Islet precursor cell (in vitro differentiated cells): ENCODE results near the gene CRYGN.

Source experiments
- DNase-seq: peaks from one replicate; pipeline ENCODE4 v3.0.0-alpha.2; 2018

Gene CRYGN, protein sequence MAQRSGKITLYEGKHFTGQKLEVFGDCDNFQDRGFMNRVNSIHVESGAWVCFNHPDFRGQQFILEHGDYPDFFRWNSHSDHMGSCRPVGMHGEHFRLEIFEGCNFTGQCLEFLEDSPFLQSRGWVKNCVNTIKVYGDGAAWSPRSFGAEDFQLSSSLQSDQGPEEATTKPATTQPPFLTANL

DNA sequence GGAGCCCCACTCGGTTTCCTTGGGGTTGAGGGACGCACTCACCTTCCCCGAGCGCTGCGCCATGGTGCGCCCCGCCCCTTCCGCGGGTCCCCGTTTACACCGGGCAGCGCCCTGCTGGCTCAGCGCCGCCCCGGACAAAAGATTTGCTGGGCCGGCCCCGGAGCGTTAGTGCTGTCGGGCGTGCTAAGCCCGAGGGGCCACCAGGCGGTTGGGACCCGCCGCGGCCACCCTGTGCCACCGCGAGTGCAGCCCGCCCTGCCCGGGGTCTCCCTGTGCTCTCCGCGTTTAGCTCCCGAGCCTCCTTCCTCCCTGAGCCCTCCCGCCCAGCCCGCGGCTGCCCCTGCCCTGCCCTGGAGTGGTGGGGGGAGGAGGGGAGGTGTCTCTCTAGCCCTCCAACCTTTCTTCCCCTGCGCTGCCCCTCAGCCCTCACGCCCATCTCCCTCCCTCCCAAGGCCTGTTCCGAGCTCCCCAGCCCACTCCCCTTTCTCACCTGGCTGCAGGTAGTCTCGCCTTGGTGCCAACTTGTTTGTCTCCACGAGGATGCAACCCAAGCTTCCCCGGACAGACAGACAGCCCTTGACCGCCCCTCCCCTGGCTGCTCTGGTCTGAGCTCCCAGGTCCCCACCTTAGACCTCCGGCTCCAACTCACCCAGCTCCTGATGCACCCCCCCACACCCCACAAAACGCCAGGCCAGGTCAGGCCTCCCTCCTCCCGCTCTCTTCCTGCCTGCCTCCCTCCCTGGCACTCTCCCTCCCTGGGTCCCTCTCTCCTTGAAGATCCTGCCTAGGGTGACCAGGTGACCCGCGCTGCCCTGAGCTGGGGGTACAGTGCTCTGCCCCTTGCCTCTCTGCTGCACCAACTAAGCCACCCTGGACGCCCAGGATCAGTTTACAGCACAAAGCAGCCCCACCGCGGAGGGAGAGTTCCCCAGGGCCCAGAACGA lies at the start of gene CRYGN:
CRYGN (minus strand) TSS at position 287 of the 944 bp plus-strand sequence; CDS start at position 63, 224 bp downstream.
- DNase-seq, result peak; percentile 78

DNA sequence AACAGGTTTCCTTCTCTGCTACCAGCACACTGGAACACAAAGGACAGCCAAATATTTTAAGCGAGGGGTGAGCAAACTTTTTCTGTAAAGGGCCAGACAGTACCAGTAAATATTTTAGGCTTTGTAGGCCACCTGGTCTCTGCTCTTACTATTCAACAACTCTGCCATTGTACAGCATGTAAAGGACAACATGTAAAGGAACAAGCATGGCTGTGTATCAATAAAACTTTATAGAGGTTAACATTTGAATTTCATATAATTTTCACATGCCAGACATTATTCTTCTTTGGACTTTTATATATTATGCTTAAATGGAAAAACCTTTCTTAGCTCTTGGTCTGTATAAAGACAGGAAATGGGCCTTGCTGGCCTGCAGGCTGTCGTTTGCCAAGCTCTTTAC lies 49.6 kb upstream of the CRYGN start:
- no peak for DNase-seq

DNA sequence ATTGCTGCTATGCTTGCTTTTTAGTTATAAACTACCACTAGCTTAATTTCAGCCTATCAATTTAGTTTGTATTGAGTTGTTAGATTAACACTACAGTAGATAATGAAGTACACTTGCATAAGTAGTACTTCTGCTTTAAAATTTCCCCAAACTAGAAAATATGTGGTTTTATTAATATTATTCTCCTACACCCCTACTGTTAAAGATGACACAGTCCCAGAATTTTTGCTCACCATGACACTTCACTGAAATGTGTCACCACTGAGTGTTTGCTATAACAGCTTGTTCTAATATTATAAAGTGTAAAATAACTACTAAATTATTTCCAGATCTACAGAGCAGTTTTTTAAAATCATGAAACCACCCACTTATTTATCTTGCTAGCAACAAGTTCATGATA lies 48.2 kb upstream of the CRYGN start:
- no peak for DNase-seq

DNA sequence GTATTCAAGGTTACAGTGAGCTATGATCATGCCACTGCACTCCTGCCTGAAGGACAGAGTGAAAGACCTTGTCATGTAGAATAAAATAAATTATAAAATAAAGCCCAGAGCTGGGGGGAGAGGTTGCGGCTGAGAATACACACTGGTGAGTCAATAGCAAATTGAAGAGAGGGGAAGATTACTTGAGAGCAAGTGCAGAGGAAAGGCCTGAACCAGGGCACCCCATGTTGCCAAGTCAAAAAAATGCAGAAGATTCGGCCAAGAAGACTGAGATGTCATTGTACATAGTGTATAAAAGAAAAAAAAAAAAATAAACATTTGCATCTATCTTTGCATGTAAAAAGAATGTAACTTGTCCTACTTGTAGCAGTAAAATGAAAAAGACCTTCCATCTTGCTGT lies 47.3 kb upstream of the CRYGN start:
- DNase-seq, result no peak

DNA sequence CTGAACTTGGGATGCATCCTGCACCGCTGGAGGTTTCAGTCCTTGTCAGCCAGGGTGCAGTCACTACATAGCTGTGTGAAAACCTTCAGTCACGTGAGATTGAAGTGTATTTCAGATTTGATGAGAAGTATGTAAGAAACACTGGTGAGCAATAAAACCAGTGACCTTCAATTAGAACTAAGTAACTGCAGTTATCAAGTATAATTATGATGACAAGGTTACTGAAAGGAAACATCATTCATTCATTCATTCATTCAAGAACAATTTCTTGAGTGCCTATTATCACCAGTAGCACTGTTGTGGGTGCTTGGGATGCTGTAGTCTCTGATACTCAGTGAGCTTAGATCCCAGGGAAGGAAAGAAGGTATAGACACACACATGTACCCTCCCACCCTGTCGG lies 46.1 kb upstream of the CRYGN start:
- DNase-seq, result no peak

DNA sequence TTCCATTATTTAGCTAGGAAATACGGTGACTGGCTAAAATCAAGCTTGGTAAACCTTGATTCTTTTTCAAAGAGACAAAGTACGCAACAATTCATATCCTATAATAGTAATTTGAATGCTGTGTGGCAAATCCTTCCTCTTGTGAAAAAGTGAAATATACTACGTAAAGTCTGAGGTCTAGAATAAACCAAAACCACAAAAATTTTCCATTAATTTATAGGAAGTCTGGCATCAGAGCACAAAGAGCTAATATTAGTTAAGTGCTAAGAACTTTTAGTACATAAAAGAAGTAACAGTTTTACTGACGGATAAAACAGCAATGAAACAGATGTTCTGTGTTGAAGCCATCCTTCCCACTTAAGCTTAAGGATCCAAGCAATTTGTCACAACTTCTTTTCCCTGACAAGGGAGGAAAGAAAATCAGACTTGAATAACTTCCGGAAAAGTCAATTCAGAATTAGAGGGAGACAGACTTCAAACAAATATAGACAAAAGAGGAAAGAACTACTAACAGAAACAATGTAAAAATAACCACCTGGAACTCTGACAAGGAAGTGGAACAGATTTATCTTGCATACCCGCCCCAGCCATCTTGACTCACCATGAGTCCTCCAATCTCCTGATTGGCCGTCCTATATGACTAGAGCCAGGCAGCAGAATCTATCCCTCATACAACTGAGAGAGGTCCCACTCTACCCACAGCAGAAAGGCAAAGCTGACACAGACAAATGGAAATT lies 45.2 kb upstream of the CRYGN start:
- DNase-seq, result no peak

DNA sequence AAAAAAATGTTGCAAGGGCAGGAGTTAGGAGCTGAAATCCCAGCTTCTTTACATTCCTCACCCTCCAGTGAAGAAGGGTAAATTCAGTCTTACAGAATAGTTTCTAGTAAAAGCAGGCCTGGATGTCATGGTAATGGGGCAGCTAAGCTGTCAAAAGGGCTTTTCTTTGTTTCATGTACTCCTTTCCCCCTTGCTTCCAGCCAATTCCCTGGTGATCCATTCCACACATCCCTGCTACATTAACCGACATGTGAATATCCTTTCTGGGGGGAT lies 43.7 kb upstream of the CRYGN start:
- no peak for DNase-seq

DNA sequence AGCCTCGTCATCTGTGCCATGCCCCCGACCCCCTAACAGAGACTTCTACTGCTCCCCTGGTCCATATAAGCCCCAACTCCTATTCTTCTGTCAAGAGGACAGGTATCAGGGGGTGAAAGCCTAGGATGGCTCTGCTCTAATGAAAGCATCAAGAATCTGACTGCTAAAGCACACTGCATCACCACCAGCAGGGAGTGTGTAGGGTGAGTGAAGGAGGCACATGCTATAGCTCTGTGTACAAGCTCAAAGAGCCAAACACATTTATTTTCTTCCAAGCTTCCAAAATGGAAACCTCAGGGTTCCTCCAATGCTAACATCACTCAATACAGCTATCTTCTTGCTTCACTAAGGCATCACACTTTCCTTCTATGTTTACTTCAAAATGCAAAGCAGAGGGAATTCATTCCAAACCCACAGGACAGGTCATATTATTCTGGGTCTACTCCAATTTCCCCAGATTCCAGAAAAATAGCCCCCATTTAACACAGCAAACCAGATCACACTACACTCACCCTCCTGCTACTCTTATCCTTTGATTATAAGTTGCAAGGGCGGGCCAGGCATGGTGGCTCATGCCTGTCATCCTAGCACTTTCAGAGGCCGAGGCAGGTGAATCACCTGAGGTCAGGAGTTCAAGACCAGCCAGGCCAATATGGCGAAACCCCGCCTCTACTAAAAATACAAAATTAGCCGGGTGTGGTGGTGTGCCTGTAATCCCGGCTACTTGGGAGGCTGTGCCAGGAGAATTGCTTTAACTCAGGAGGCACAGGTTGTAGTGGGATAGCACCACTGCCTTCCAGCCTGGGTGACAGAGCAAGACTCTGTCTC lies 43.2 kb upstream of the CRYGN start:
- DNase-seq, result no peak

DNA sequence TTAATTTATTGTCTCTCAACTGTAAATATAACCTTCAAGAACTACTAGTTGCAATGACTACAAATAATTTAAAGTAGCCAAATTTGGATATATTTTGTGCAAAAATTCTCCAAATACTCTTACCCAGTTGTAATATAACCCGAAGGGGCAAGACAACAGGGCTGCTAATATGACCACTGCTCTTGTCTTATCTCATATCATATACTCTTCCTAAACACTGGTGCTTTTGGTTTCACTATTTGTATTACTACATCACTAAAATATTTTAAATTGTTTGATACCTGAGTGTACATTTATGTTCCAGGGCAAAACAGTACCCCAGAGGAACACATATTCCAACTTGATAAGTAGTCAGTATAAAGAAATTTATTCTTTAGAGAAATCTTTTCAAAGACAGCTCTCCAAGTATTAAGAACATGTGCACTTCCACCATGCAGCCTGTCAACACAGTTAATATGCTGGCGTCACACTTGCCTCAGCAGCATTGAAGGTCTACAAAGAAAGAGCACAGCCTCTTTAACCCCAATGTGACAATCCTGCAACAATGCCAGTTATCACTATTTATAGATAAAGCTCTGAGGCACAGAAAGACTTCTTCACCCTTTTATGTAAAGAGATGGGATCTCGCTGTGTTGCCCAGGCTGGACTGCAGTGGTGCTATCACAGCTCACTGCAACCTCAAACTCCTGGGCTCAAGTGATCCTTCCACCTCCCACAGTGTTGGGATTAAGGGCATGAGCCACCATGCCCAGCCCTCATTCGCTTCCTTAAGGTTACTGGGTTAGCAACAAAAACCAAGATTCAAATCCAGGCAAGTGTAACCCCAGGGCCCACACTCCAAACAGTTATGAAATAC lies 41.9 kb upstream of the CRYGN start:
- DNase-seq, result no peak

DNA sequence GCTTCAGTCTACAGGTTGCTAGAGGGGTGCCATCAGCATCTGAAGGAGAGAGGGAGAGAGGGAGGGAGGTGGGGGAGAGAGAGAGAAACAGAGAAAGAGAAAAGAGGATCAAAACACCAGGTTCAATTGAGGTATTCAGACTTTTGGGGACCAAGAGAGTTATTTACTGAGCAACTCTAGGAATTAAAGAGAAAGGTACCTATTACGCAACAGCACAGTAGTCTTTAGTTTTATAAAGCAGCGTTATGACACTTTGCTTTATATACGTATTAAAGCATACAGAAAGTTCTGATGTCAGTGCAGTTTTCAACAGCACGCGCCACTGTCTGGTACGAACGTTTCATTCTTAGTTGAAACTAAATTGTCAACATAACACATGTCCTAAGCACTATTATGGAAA lies 37.9 kb upstream of the CRYGN start:
- no peak for DNase-seq

DNA sequence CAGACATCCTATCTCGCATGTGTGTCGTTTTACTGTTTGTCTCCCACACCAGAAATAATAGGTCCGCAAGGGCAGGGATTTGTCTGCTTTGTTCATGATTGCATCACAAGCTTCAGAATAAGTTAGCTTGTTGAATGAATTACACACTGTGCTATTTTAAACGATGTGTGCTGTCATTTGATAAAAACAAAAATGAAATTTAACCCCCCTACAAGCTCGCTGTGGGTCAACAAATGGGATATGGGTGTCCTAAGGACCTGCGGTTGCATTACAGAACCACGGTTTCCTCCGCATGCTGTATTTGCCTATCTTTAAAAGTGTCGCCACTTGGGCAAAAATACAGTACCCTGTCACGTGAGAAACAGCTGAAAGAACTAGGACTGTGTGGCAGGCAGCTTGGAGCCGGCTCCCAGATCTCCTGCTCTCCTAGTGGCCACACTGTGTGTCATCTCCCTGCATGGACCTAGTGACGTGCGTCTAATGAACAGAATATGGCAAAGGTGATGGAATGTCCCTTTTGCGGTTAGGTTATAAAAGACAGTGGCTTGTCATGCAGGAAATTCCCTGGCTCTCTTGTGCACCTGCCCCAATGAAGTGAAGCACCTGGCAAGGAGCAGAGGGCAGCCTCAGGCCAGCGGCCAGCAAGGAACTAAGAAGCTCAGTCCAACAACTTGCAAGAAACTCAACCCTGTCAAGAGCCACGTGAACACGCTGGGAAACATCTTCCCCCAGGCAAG lies 32.9 kb upstream of the CRYGN start:
- peak; percentile 45 for DNase-seq

DNA sequence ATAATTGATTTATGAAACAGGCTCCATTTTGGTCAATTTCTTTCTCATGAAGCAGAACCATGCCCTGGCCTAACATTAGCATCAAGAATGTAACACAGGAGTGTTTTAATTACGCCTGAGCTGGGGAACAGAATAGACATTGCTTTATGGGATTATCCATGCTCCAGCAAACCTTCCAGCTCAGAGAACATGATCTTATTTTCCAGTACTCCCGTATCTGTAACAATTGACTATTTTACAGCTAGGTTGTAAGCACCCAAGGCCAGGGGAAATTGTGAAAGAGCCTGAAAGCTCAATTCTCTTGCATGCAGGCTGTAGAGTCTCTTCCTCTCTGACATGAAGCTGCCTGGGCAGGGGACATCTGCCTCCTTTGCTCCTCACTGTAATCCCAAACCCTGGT lies 30.8 kb upstream of the CRYGN start:
- no peak for DNase-seq

DNA sequence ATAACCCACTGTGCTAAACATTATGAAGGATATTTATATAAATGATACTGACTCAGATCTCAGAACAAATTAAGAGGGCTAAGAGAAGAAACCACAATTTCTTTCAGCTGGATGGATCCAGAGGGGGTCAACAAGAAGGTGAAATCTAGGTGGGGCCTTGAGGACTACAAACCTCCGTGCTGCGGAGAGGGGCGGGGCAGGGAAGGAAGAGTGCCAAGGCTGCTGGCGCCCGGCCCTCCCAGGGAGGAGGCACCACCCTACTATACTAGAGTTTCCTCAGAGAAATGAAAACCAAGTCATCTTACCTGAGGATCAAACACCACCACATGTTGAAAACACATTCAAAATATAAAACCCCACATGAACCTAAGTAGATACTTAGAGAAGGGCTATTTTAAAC lies 29.3 kb upstream of the CRYGN start:
- DNase-seq, result no peak

DNA sequence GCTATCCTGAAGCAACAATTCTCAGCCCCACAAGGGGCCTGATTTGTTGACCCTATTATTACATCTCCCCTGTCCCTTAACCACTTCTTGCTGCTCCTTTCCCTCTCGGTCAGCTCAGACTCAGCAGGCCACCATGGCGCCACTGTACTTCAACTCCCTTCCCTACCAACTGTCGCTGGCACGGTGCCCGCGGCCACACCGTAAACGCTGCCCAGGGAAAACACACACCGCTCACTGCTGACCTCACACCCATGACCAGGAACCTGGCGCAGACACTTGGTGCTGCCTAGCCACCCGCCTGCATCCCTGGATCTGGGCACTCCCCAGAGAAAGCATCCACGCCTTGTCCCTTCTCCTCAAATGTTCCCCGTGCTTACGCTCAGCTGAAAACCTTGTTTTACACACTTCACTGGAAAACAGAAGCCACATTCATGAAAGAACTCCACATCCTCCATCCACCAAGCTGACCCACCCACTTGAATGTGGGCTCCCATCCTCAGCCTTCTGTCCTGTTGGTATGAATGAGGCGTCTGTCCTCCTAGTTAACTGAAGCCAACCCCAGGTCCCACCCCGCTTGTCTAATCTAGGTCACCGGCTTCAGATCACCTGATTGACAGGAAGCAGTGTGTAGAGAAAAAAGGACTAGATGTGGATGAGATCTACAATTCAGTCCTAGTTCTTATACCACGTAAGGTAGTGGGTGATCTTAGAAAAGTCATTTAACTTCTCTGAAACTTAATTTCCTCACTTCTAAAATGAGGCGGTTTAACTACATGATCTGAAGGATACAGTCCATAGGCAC lies 28.5 kb upstream of the CRYGN start:
- no peak for DNase-seq

DNA sequence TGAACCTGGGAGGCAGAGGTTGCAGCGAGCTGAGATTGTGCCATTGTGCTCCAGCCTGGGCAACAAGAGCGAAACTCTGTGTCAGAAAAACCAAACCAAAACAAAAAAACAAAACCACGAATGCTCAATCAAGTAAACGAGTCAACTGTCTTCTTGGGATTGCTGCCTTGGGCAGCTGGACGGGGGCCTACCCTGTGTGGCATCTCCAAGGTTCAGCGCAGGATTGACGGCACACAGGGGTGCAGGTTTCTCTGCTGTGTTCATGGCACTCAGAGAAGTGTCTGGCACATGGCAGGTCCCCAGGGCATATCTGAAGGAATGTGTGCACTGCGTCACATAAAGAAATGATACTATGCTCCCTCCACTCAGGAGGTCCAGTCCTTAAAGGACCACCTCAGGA lies 25.2 kb upstream of the CRYGN start:
- DNase-seq, result no peak

DNA sequence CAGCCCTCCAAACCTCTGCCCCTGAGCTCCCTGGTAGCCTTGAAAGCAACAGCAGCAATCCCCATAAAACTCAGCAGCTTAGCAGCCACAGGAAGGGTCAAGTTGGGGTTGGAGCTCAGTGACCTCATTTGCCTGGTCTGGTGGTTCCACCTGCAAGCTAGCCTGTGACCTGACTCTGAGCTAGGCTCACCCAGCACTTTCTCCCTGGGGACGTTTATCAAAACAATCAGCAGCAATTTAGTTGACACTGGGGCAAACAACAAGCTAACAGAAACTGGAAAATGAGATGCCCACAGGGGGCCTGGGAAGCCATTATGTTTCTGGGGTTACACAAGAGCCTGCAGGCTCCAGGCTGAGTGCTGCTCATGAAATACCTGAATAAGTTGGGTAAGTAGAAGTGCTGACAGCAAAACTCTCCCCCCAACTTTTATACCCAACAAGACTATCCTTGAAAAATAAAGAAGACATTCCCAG lies 22.4 kb upstream of the CRYGN start:
- DNase-seq, result peak; percentile 54

DNA sequence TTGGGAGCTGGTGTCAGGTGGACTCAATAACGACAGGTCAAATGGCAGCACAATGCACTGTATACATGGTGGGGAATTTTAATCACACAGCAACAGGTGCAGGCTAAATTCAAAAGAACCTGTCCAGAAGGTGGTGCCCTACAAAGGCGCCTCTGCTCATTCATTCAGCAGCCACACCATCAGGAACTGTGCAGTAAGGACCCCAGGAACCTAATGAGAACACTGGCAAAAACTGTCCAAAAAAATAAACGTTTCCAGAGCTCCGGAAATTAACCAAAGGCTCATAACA lies 21.9 kb upstream of the CRYGN start:
- peak; percentile 42 for DNase-seq

DNA sequence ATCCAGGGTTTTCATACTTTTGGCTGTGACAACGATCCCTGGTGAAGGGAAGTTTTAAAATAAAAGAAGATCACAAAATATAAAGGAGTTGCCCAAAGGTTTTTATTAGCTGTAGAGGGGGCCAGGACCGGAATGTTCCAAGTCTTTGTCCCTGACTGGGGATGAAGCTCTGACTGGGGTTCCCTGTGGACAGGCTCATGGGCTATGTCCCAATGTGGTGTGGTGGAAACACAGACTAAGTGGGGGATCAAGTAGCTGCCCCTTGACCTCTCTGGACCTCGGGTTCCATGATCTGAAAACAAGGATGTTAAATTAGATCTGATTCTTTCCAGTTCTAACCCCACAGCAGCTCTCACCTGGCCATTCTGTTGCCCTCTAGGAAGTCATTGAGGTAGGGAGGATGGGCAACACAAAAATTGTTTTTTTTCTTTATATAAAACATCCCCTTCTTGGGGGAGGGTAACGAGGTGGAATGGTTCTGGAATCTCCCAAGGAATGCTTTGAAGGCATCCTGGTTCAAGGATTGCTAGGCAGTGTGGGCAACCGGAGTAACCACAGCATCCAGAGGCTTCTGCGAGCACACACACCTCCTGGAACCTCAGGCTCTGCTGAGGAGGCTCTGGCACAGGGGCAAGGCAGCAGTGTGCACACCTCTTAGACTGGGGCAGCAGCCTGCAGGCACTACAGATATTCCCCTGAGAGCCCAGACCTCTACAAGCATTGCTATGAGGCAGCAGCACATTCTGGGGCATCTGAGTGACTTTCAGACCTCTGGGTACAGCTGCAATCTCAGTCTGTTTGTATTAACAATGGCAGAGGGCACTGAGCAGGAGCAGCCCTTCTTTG lies 21.4 kb upstream of the CRYGN start:
- peak; percentile 55 for DNase-seq

DNA sequence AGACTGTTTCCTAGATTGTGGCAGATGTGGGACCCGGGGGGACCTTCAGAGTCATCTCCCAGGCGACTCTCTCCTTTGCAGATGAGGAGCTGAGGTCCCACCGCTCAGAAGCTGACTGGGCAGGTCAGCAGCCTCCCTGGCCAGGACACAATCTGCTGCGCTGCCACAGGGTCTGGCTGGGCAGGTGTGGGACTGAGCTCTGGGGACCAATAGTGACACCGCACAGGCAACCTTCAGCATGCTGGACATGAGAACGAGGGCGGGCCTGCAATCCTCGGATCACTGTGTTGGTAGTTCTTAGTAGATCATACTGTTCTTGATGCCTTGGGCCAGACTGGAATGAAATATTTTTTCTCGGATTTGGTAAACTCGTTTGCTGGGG lies 20.5 kb upstream of the CRYGN start:
- DNase-seq, result no peak
